NCI-H2196 treated with DMSO at 0.1 percent for 48 hours (cell line): ENCODE measurements around the gene NDUFS2.
A peak's percentile ranks its signal among the peaks of the same experiment; 100 is the strongest.

Experiments used
- DNase-seq: peaks from one replicate; lab custom pipeline; 2025; ENCODE audit not compliant: unreplicated experiment; lab: John Stamatoyannopoulos, UW

NDUFS2 gene

DNA sequence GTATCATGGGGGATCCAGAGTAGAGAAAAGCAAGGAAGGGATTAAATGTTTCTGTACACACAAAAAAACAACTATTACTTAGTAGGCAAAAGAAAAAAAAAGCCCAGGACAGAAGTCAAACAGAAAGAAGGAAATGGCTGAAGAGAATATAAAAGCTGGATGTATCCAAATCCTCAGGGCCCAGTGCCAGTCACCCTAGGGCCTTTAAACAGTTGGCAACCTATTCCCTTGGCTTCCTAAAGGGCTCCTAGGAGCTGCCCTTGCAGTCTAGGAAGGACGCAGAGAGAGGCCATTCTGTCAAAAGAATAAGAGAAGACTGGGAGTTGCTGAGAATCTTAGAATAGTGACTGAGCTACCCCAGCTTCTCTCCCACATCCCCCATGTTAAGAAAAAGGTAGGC is 29.8 kb upstream of the NDUFS2 start:
- no peak for DNase-seq

DNA sequence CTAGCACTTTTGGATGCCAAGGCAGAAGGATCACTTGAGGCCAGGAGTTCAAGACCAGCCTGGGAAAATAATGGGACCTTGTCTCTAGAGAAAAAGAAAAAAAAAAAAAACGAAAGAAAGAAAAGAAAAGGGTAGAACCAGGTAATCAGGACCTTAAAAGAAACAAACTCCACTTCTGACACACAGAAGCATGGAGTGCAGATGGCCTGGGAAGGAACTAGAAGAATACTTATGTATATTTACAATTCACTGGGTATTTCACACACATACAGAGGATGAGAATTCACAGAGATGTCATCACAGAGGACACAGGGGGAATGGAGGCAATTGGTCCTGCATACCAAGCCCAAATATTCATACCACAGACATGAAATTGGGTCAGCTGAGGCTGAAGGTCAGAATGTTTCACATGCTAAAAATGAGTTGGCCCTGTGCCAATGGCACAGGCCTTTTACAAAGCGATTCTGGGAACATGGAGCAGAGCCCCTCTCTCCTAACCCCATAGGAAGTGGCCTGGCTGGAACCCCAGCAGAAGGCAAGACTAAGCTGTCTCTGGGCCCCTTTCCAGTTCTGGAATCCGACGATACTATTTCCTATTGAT is 29.3 kb upstream of the NDUFS2 start:
- DNase-seq, result no peak

DNA sequence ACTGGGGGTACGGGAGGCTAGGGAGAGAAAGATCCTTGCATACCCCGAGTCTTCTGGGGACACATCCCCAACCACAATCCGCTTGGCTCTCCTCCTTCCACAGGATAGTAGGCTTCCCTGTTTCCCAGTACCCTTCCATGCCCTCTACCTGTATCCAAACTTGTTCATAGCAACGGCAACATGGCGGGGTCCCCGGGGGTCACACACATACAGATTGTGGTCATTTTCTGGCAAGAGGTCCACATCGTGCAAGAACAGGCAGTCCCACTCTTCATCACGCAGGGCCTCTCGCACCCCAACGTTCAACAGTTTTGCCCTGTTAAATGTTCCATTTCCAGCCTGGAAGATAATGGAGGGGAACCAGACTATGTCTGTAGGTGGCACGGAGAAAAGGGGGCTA is 28.5 kb upstream of the NDUFS2 start:
- no peak for DNase-seq

DNA sequence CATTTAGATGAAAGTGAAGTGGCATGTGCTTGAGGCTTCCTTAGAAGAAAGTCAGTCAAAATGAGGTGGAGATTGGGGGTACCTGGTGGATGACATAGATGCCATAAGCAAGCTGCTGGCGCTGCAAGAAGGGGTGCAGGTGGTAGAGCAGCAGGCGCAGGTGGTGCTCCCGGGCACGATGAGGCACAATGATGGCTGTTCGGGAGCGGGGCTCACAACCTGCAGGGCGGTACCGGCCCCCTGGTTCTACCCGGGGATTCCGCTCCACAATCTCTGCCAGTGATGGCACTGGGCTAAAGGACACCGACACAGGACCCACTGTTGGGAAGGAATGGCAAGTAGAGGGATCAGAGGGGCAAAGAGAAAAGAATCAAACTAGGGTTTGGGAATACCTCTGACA is 27.3 kb upstream of the NDUFS2 start:
- no peak for DNase-seq

DNA sequence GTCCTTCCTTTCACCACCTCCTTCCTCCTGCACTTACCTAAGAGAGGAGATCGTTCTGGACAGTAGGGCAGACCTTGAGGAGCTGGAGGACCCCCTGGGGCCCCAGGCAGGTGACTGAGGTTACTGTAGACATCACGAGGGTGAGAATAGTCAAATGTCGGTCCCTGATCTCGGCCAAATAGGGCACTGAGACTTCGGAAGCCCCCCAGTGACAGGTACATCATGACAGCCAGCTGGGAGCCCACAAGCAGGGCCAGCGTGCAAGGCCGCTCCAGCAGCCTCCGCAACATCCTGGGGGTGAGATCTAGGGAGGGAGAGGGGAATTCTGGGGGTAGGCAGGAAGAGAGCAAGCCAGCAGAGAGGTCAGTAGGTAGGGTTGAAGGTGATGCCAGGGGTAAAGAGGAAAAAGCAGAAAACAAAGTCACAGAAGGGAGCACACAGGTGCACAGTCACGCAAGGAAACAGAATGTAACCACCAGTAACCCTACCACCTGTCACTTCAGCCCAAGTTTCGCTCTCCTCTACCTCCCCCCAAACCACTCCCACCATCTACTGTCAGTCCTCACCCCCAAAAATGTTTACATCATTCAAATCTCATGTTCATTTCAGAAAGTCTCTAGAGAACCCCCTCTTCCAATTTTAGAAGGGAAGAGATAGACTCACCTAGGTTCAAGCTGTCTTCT is 26.3 kb upstream of the NDUFS2 start:
- no peak for DNase-seq

DNA sequence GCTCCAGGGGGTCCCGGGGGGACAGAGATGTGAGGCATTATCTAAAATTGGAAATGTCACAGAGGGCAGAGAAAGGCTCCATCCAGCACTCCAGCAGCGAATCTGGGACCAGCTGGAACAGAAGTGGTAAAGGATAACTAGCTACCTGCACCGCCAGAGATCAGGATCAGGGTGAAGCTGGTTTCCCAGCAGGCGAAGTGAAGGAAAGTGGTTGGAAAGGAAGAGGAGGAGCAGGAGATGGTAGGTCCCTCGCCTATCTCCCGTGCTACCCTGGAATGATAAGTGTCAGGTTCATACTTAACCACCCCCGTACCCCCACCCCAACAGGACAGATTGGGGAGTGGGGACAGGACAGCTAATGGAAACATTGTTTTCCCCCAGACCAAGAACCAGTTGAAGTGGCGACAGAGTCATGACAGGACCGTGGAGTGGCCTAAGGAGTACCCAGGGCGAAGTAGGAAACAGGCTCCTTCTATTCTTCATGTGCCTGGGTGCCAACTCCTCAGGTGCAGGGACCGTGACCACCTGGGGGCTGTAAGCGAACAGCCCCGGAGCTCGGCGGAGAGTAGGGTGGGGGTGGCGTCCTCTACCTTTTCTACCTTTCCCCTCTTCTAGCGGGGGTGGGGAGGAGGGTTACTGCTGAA is 25.6 kb upstream of the NDUFS2 start:
- no peak for DNase-seq

DNA sequence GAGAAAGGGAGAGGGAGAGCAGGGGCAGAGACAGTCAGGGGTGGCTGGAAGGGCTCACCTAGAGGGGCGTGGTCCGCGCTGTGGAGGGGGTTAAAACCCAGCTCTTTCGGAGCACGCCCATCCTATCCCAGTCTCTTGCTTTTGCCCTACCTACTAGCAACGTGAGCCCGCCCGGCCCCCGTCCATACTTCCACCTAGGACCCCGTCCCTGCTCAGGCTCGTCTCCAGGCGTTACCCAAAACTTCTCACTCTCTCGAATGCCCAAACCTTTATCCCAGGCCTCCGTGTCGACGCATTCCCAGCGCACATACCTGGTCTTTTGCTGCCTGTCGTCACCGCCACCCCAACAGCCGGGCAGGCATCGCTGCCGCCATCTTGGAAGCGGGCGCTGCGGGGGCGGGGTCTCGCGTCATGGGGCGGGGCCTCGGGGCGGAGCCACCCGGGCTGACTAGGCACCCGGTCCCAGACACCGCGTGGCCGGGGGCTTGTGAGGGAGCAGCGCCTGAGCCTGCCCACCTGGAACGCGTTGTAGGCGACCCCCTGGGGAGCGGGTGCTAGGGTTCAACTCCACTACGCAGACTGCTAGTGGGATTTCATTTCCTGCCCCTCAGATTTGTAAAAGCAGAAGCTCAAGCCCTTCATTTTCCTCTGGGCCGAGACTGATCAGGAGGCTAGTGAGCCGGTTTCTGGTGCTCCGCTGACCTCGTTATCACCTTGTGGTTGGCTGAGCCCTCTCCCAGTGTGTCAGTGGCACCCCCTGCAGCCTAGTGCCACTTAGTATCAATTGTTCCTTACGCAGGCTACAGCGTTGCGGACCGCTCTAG is 24.8 kb upstream of the NDUFS2 start, which contains the start of gene B4GALT3:
TSS of gene B4GALT3 (minus strand) at position 396 of the 824 bp plus-strand sequence. CDS start 1,447 bp downstream, outside the sequence.
- peak; percentile 71 for DNase-seq

DNA sequence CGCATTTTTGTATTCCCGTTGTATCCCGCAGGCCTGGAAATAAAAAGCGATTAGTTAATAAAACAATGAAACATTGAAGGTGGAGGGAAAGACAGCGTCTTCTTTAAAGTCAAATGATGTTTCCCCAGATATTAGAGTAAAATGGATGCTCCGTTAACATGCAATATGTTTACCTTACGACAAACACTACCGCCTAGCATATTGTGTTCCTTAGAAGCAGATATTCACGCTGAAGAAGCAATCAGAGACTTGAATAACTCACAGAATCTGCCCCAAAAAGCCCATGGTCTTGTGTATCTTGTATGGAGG is 24.3 kb upstream of the NDUFS2 start:
- DNase-seq, result no peak

DNA sequence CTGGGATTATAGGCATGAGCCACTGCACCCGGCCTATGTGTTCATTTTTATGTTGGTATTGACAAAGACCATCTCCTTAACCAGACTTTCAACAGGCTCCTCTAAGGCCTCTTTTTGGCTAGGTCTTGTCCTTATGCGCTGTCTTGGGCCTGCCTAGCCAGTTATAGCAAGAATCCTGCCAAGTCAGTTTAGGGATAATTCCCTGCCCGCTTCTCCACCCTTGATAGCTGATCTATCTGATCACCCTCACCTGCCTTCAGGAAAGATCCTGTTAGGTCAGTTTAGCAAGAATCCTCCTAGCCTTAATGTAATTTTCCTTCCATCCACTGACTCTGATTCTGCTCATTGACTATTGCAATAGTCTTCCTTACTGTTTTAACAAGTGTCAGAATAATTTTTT is 22.5 kb upstream of the NDUFS2 start:
- no peak for DNase-seq

DNA sequence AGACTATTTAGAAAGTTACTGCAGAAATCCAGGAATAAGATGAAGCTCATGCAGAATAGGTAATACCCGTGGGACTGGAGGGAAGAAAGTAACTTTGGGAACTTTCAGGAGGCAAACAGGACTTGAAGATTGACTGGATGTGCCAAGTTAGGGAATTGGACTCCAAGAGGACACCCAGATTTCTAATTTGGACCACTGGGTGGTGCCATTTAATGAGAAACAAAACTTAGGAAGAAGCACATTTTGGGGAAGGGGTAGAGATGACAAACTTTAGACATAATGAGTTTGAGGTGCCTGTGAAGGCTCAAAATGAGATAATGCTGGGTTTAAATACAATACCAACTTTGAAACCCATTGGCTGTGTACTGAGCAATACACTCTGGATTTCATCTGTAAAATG is 21.5 kb upstream of the NDUFS2 start:
- no peak for DNase-seq

DNA sequence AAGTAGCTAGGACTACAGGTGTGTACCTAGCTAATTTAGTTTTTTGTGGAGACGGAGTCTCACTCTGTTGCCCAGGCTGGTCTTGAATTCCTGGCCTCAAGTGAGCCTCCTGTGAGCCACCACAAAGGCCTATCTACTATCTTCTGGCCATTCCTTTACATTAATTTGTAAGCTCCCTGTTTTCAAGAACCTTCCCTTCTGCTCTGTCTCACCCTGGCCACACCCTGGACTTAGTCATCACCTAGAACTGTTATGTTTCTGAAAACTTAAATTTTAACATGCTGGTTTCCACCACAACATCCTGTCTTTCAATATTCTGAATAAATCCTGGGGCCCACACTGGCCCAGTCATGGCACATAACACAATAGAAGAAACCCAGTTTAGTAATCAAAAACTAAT is 20.0 kb upstream of the NDUFS2 start:
- no peak for DNase-seq

DNA sequence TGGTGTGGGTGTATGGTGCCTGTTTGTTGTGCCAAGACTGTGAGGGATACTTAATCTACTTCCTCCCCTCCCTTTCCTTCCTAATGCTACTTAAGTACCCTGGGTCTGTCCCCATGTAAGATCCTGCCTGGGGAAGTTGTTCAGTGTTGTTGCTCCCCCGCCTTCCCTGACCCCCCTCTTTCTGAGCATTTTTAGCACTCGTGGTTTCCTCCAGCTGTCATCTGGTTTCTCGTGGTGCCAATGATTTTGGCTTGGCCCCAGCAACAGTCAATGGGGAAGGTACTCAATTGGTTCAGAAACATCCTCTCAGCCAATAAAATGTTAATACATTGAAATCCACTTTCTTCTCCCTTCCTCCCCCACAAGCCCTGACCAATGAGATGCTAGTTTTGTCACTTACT is 16.9 kb upstream of the NDUFS2 start:
- DNase-seq, result no peak

DNA sequence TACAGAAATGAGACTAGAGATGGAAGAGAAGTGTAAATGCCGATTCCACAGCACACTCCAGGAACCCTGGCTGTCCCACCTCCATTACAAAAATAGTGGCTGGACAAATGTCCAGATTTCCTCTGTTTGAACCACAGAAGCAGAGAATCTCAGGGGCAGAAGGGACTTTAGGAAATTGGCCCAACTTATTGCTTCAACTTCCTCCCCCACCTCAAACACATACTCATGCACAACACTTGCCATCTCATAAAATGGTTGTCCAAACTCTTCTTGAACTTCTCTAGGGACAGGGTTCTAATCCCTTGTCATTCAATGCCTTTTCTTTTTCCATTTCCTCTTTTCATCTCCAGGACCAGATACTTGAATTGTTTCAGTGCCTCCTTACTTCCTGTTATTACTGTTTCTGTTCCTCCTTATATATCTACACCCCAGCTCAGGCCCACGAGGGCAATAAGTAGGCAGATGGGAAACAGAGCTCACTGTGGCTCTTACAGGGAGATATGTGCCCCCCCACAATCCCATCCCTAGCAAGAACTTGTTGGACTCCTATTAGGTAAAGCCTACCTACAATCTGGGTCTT is 16.3 kb upstream of the NDUFS2 start:
- DNase-seq, result no peak

DNA sequence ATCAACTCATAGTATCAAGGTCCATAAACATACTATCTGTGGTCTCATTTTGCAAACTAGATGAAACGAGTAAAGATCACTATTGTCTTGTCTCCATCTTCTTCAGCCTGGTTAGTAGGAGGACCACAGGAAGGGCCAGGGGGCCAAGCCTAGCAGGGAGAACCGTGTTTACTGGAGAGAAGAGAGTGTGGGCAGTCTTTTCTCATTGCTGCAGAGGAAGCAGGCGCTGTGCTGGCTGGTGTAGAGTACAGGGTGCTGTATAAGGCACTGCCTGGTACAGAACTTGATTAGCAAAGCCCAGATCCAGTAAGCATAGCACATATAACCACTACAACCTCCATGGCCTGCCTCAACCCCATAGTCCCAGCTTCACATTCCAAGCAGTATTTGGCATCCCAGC is 14.9 kb upstream of the NDUFS2 start:
- no peak for DNase-seq

DNA sequence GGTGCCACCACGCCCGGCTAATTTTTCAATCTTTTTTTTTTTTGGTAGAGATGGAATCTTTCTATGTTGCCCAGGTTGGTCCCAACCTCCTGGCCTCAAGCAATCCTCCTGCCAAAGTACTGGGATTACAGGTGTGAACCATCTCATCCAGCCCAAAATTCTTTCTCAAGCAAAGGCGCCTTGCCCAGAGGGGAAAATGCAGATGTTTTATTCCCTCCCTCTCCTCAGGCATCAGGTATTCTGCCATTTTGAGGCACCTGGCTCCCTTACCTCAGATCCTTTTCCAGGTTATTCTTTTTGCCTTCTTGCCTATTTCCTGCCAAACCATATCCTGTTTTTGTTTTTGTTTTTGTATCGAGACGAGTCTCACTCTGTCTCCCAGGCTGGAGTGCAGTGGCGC is 13.8 kb upstream of the NDUFS2 start:
- DNase-seq, result no peak

DNA sequence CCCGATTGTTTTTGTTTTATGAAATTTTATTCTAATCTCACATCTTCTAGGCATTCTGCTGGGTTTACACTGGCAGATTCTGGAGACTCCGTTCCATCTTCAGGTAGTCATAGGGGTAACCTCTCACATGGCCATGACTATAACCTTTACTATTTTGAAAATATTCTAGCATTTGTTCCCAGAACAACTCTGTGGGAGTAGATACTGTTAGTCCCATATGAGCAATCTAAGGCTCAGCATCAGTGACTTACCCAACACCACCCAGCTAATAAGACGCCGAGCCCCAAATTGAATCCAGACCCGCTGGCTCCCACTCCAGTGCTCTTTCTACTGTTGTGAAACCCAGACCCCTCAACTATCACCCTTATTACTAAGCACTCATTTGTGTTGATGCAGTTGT is 13.1 kb upstream of the NDUFS2 start:
- DNase-seq, result no peak

DNA sequence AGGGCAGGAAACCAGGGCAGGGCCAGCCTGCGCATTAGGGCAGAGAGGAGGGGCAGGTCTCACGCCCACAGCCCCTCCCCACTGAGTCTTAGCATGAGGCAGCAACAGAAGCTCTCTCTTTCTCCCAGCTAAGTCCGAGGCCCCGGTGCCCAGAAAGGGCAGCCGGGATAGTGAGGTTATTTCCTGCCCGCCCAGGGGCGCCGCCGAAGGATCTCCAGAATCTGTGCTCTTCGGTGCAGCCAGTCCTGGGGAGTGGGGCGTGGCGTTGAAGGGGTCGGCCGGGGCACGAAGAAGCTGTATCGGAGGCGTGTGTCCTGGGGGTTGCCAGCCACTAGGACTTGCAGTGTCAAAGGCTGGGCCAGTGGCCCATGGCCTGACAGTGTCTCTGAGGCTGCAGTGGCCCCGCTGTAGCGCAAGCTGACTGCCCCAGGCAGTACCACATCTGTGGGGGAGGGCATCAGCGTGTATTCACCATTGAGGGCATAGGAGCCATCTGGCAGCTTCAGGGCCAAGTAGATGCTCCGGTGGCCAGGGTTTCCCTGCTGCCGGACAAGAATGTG is 11.1 kb upstream of the NDUFS2 start:
- no peak for DNase-seq

DNA sequence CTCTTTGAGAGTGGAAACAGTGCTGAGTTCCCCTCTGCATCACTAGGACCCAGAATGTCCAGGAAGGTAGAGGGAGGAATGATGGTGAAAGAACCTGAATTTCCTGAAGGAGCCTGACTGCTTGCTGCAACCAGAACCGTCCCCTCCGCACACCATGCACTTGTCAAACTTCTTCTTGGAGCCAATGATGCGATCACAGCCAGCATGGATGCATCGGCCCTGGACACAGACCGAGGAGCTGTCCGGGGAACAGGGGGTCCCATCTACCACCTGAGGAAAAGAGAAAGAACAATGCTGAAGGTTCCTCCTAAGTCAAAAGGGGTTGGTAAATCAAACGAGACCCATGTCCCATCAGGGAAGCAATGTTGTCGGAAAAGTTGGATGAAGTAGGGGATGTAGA is 10.2 kb upstream of the NDUFS2 start:
- no peak for DNase-seq

DNA sequence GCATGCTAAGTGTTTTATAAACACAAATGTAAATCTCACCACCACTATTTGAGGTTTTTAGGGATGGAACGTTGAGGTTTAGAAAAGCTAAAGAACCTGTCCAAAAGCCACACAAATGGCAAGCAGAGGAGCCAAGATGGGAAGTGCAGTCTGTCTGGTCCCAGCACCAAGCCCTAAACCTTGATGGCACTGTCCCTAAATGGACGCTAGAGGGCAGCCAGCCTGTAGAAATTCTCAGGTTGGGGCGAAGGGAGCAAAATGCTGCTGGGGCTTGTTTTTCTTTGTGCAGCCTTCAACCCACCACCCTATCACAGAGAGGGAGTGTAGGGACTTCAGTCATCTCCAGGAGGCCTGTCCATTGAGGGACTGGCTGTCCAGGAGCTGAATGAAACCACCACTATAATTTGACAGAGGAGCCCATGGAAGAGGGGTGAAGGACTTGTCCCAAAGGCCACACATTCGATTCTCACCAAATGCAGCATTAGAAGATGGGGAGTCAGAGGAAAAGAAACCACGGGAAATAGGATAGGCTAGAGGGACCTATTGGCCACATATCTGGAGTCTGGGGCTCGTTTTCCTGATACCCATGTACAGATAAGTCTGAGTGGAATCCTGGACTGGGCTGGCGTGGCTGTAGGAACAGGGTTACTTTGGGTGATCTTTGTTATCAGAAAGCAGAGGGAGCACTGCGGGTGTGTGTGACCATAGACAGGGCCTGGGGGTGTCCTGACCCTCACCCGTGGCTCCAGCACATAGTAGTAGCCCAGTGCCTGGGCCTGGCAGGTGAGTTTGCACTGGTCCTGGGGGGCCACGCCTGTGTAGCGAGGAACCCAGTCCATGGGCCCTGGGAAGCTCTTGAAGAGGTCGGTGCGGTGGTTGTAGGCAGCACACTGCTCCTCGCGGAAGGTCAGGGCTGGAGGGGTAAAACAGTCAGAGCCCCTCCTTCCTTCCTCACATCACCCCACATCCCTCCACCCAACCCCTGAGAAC is 9.4 kb upstream of the NDUFS2 start:
- DNase-seq, result peak; percentile 73
